Prostate gland (tissue), 2 donors: ENCODE measurements around the gene JPT1. TPM values are rescaled to one million over a fixed set of nuclear protein-coding genes. Genes with fewer than 3 reads are reported as not detected.

ENCODE experiments used
- DNase-seq: peaks from one replicate; pipeline ENCODE4 v3.0.0-alpha.2; 2019; ENCODE audit warnings: low spot score
- H3K27ac ChIP-seq, 2 donors: fragments of 200-600 bp; sonication (generic); 2 replicates each; pipeline ENCODE4 v1.5.1; 2017 to 2019
- H3K27me3 ChIP-seq: fragments of 200-600 bp; sonication (generic); replicated peaks from 2 replicates; pipeline ENCODE4 v1.5.1; 2019; ENCODE audit not compliant: insufficient read depth
- H3K36me3 ChIP-seq, 2 donors: fragments of 200-600 bp; sonication (generic); 1 replicate in 1 of 2; 2 replicates in 1 of 2; pipeline versions ENCODE4 v1.5.1 to v1.8.1; 2017 to 2019
- H3K4me1 ChIP-seq: fragments of 200-600 bp; sonication (generic); replicated peaks from 2 replicates; pipeline ENCODE4 v1.5.1; 2019
- H3K4me3 ChIP-seq, 2 donors: fragments of 200-600 bp; sonication (generic); 2 replicates each; pipeline ENCODE4 v1.5.1; 2017 to 2019
- H3K9me3 ChIP-seq: fragments of 200-600 bp; sonication (generic); 2 replicates; pipeline ENCODE4 v1.5.1; 2017
- POLR2A ChIP-seq: fragments of 450-650 bp; IDR thresholded peaks from one replicate; pipeline ENCODE4 v1.6.1; 2016; ENCODE audit warnings: antibody characterized with exemption, mild to moderate bottlenecking
- POLR2AphosphoS5 ChIP-seq: sonication (generic); formaldehyde crosslinking; IDR thresholded peaks from one replicate; pipeline ENCODE4 v1.6.1; 2017; ENCODE audit warnings: antibody characterized with exemption
- WGBS: methylation state at CpG from one replicate; pipeline ENCODE4 v1.1.5; 2018; 5-methylcytosine and 5-hydroxymethylcytosine counted together
- intact Hi-C: fragments of 100-400 bp; cut with DNase I; formaldehyde crosslinking; loops from one replicate; pipeline ENCODE4 v1.14.2; 2022
- total RNA-seq, 2 donors: library from RNA; depleted of rRNA; stranded (reverse); fragments of >200 nt; gene quantifications; one replicate each; pipeline ENCODE4 v1.1.0, GENCODE V29; 2016
- TF ChIP-seq, protein P1 (sequence below), 4 experiments: fragments of 200-600 bp in 2 of 4; fragments of 450-650 bp in 2 of 4; sonication (generic) in 2 of 4; IDR thresholded peaks; 1 replicate in 3 of 4; 2 replicates in 1 of 4; pipeline ENCODE4 v1.5.1; 2016 to 2019; ENCODE audit warnings: antibody characterized with exemption in 4 of 4, mild to moderate bottlenecking in 2 of 4, moderate library complexity in 2 of 4

Gene JPT1
- total RNA-seq, 2 donors from 2014 or later: 97.9 to 132 TPM

DNA sequence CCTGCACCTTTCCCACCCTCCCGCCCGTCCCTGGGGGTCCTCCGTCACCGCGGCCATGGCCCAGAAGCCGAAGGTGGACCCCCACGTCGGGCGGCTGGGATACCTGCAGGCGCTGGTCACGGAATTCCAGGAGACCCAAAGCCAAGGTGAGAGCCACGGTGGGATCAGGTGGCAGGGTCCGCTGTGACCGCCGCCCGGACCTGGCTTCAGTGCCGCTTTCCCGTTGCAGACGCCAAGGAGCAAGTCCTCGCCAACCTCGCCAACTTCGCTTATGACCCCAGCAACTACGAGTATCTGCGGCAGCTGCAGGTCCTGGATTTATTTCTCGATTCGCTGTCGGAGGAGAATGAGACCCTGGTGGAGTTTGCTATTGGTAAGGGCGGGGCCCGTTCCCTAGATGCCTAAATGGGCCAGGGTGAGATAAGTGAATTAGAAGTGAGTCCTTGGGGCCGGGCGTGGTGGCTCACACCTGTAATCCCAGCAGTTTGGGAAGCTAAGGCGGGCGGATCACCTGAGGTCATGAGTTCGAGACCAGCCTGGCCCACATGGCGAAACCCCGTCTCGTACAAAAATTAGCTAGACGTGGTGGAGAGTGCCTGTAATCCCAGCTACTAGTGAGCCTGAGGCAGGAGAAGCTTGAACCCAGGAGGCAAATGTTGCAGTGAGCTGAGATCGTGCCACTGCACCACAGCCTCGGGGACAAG is 43.9 kb downstream of the JPT1 start:
- no peaks in the 10 kb centered on the region for H3K4me1 ChIP-seq

GRCh38 chr17:75109407-75110233 is 44.7 kb downstream of the JPT1 start, which contains the start of gene ARMC7:
TSS of gene ARMC7 (plus strand) at chr17:75109969. CDS start at chr17:75110289, 320 bp downstream.
- H3K27ac ChIP-seq: peak within 1 kb of the TSS; percentile 75
- WGBS: under 1% methylated on average over 68 of the region's 68 CpGs
- H3K27me3 ChIP-seq: no peaks in the 10 kb centered on the region
- TF ChIP-seq, protein P1, sequence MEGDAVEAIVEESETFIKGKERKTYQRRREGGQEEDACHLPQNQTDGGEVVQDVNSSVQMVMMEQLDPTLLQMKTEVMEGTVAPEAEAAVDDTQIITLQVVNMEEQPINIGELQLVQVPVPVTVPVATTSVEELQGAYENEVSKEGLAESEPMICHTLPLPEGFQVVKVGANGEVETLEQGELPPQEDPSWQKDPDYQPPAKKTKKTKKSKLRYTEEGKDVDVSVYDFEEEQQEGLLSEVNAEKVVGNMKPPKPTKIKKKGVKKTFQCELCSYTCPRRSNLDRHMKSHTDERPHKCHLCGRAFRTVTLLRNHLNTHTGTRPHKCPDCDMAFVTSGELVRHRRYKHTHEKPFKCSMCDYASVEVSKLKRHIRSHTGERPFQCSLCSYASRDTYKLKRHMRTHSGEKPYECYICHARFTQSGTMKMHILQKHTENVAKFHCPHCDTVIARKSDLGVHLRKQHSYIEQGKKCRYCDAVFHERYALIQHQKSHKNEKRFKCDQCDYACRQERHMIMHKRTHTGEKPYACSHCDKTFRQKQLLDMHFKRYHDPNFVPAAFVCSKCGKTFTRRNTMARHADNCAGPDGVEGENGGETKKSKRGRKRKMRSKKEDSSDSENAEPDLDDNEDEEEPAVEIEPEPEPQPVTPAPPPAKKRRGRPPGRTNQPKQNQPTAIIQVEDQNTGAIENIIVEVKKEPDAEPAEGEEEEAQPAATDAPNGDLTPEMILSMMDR (IDR thresholded peaks at IDR 0.05): peak in 1 of 4 experiments; percentile 24
- TF ChIP-seq POLR2AphosphoS5: peak; percentile 89
- peak; percentile 80 for TF ChIP-seq POLR2A
- peak within 1 kb of the TSS; percentile 60 to 69 for H3K4me3 ChIP-seq
- DNase-seq: peak; percentile 83
- no peaks in the 10 kb centered on the region for H3K4me1 ChIP-seq
- intact Hi-C loops: loop anchor here (5.0 kb wide), 2 partner anchors 37 to 147 kb away; no protein-coding TSS in a partner anchor
- H3K9me3 ChIP-seq: no peaks in the 10 kb centered on the region
- H3K36me3 ChIP-seq: no peaks in the 10 kb centered on the region

More for the DNA sequence above, 43.9 kb downstream of the JPT1 start:
- intact Hi-C loops: loop anchor here (5.0 kb wide), 1 partner anchor 38 kb away; no protein-coding TSS in a partner anchor
- Histone ChIP-seq H3K27ac (peak overlapping the region; percentile 75), H3K4me3 (peak overlapping the region; percentile 60 to 69), H3K36me3 (no peaks in the 10 kb centered on the region), H3K9me3 (no peaks in the 10 kb centered on the region), H3K27me3 (no peaks in the 10 kb centered on the region)
- no peak for TF ChIP-seq POLR2A
- no peak for TF ChIP-seq POLR2AphosphoS5
- TF ChIP-seq, protein P1 (IDR thresholded peaks at IDR 0.05): no peak
- no peak for DNase-seq
- WGBS: 22% methylated on average over 40 of the region's 40 CpGs

GRCh38 chr17:75109046-75109406 is 45.3 kb downstream of the JPT1 start:
- WGBS: 10% methylated on average over 22 of the region's 22 CpGs
- intact Hi-C loops: loop anchor here (5.0 kb wide), 1 partner anchor 147 kb away; no protein-coding TSS in a partner anchor
- Histone ChIP-seq H3K9me3 (no peaks in the 10 kb centered on the region), H3K4me1 (no peaks in the 10 kb centered on the region), H3K27ac (no peak overlapping the region), H3K36me3 (no peaks in the 10 kb centered on the region), H3K27me3 (no peaks in the 10 kb centered on the region), H3K4me3 (peak overlapping the region; percentile 60 to 69)
- TF ChIP-seq POLR2A: no peak
- TF ChIP-seq, protein P1 (IDR thresholded peaks at IDR 0.05): no peak
- DNase-seq: no peak

DNA sequence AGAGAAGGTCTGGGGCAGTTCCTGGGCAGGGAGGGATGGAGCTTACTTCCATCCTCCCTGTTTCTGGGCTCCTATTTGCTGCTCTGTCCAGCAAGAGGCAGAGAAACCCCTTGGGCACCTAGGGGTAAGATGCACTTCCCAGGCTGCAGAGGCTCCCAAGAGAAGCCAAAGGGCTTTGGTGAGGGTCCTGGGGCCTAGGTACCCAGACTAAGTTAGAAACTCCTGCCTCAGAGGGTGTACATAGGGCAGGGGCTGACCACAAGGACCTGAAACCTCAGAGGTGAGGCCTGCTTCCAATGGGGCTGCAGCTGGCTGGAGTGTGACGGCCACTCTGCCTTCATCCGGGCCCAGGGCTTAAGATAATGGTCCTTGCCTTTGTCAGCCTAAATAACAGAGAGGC is 46.1 kb downstream of the JPT1 start:
- 92% methylated on average over 2 of the region's 2 CpGs for WGBS
- intact Hi-C loops: loop anchor here (5.0 kb wide), 1 partner anchor 146 kb away; no protein-coding TSS in a partner anchor
- Histone ChIP-seq H3K36me3 (no peaks in the 10 kb centered on the region), H3K9me3 (no peaks in the 10 kb centered on the region), H3K27ac (no peak overlapping the region), H3K4me1 (no peaks in the 10 kb centered on the region), H3K27me3 (no peaks in the 10 kb centered on the region), H3K4me3 (no peak overlapping the region)
- TF ChIP-seq POLR2A (no peak), POLR2AphosphoS5 (no peak)
- TF ChIP-seq, protein P1 (IDR thresholded peaks at IDR 0.05): no peak
- DNase-seq: no peak
